GM18505 (cell line): Measurements from ENCODE around the gene TXN2.

Experiments
- ATAC-seq: cut with Tn5 transposase; IDR thresholded peaks from one replicate; pipeline ENCODE4 v1.9.1; 2021; ENCODE audit not compliant: unreplicated experiment
- POLR2A ChIP-seq: IDR thresholded peaks from 4 replicates; pipeline ENCODE4 v1.6.1; 2011; ENCODE audit warnings: borderline replicate concordance; ENCODE audit not compliant: insufficient read depth, insufficient read length; ENCODE audit errors: extremely low read depth

Gene TXN2

GRCh38 chr22:36423461-36424404 lies 57.7 kb downstream of the TXN2 start:
- TF ChIP-seq POLR2A, result no peak
- ATAC-seq, result no peak

DNA sequence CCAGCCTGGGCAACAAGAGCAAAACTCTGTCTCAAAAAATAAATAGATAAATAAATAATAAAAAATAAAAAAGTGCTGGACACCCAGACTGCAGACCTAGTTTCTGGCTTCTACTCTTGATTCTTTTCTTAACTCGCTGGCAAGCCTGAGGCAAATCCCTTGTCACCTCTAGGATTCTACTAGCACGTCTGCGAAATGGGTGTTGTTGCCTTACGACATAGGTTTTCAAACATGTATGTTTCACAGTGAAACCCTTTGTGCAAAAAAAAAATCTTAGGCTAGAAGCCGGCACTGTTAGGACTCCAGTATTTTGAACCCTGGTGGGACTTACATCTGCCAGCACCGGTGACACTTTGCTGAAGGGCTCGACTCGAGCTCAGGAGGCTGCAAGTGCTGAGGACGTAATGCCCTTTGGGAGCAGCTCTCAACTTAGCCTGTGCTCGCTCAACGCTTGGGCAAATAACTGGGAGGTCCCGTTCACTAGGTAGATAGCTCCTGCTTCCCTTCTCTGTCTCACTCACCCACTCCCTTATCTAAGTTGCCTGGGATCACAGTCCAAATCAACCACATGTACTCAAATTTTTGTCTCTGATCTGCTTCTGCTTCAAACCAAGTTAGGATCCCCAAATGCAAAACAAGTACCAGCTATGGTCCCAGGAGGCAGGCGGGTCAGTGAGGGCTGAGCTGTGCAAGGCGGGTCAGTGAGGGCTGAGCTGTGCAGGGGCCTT lies 59.0 kb downstream of the TXN2 start:
- TF ChIP-seq POLR2A, result no peak
- ATAC-seq, result no peak

- no peak for ATAC-seq
- TF ChIP-seq POLR2A, result no peak
Measured at GRCh38 chr22:36419912-36420882, 61.2 kb downstream of the TXN2 start.

DNA sequence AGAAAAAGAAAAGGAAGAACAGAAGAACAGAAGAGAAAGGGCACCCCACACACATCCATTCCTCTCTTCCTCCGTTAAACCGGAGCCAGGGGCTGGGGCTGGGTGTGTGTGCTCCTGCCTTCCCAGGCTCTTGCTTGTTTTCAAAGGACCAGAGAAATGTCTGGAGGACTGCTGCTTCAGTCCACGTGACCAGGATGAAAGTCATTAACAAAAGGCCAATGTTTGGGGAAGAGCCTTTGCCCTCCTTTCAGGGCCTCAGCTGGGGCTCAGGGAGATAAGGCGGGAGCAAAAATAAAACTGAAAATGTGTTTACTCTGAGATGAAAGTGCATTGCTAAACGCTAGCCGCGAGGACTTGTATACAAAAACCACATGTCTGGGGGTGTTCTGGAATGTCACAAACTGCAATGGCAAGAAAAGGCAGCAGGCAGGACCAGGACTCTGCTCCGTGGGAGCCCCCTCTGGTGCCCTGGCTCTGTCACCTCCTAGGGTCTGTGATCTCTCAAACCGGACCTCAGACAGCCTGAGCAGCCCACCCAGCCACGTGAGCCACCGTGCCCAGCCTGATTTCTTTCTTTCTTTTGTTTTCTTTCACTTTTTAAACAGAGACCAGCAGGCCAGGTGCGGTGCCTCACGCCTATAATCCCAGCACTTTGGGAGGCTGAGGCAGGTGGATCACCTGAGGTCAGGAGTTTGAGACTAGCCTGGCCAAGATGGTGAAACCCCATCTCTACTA lies 62.1 kb downstream of the TXN2 start:
- ATAC-seq, result no peak
- TF ChIP-seq POLR2A, result no peak

DNA sequence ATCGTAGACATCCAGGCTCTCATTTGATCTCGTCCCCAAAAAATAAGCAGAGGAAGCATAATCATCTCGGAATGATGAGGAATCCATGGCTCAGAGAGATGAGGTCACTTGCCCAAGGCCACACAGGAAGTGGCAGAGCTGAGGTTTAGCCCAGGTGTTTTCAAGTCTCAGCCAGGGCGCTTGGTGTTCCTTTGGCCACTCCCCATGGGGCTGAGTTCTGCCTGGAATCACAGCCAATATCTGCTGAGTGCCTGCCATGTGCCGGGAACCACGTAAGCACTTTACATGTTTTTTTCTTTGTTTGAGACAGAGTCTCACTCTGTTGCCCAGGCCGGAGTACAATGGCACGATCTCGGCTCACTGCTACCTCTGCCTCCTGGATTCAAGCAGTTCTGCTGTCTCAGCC lies 64.2 kb downstream of the TXN2 start:
- TF ChIP-seq POLR2A, result no peak

More for the DNA sequence above, 64.2 kb downstream of the TXN2 start:
- no peak for ATAC-seq
